Left ventricle myocardium superior (tissue), 1 donor: ENCODE results near the gene TESK2. TPM values are rescaled to one million over a fixed set of nuclear protein-coding genes. Genes with fewer than 3 reads are reported as not detected.
A peak's percentile ranks its signal among the peaks of the same experiment; 100 is the strongest.
"Not testable (repeated sequence)": the region's sequence is repeated elsewhere in the genome, so short reads cannot be mapped to it uniquely, and the experiment has no call there.

ENCODE experiments used
- ATAC-seq: fragments of 200-7000 bp; cut with Tn5 transposase; one replicate; pipeline ENCODE4 v1.9.1; 2020; ENCODE audit warnings: mild to moderate bottlenecking, moderate library complexity
- DNase-seq: peaks from one replicate; pipeline ENCODE4 v3.0.0-alpha.2; 2020
- intact Hi-C: fragments of 100-400 bp; cut with micrococcal nuclease; formaldehyde crosslinking; loops from one replicate; pipeline ENCODE4 v1.11.0; 2022
- long read RNA-seq: library from polyadenylated mRNA; unstranded; transcript quantifications from one replicate; pipeline ENCODE4 v2.0.0, GENCODE V29; 2021
- total RNA-seq: library from RNA; stranded (reverse); fragmentation: NEBNext Ultra II Directional; extraction: Animal tissue kit (Norgen Biotek cat#: 25700); gene quantifications from one replicate; pipeline ENCODE4 v1.2.1, GENCODE V29; 2021
- donor health status: DM: no; HTN: yes; CAD: no; lungs with severe emphysema.

TESK2 gene
- total RNA-seq: 1.9 TPM
- long read RNA-seq, partial matches to known transcripts: 0 of 1 reads
- long read RNA-seq, other reads (novel, unspliced or antisense): 0 of 1 reads

- DNase-seq (peak; percentile 97), ATAC-seq (peak; percentile 98)
- intact Hi-C loops: loop anchor here (5.0 to 10.0 kb wide), 2 partner anchors 129 to 476 kb away; partner anchors contain the start of genes HECTD3 and UROD
Measured at GRCh38 chr1:45490626-45491486, at the start of gene TESK2. TSS of gene TESK2 (minus strand) at chr1:45491163. CDS start at chr1:45457785, 33,378 bp downstream.

- intact Hi-C loops: no loop called here
- DNase-seq (no peak), ATAC-seq (no peak)
Measured at GRCh38 chr1:45536886-45537285, 45.9 kb upstream of the TESK2 start.

GRCh38 chr1:45535988-45536766 lies 45.2 kb upstream of the TESK2 start:
- intact Hi-C loops: no loop called here

GRCh38 chr1:45531873-45532272 lies 40.9 kb upstream of the TESK2 start:
- intact Hi-C loops: no loop called here
- no peak for ATAC-seq
- DNase-seq: no peak

More at GRCh38 chr1:45535988-45536766, 45.2 kb upstream of the TESK2 start:
- ATAC-seq (no peak), DNase-seq (no peak)

- ATAC-seq (no peak), DNase-seq (no peak)
- intact Hi-C loops: no loop called here
Measured at GRCh38 chr1:45530632-45531135, 39.7 kb upstream of the TESK2 start.

GRCh38 chr1:45526135-45526644 lies 35.2 kb upstream of the TESK2 start:
- intact Hi-C loops: no loop called here
- DNase-seq: no peak
- ATAC-seq: no peak

- ATAC-seq, intact Hi-C loops, DNase-seq: not testable (repeated sequence)
Measured at GRCh38 chr1:45523975-45524374, 33.0 kb upstream of the TESK2 start.

GRCh38 chr1:45523516-45523915 lies 32.6 kb upstream of the TESK2 start:
- intact Hi-C loops, DNase-seq, ATAC-seq: not testable (repeated sequence)

GRCh38 chr1:45522324-45523104 lies 31.6 kb upstream of the TESK2 start:
- DNase-seq (no peak), ATAC-seq (no peak)
- intact Hi-C loops: no loop called here

GRCh38 chr1:45521413-45522323 lies 30.7 kb upstream of the TESK2 start, which contains the start of gene PRDX1:
TSS of gene PRDX1 (minus strand) at chr1:45521884. CDS start at chr1:45519043, 2,841 bp downstream.
- intact Hi-C loops: no loop called here

GRCh38 chr1:45519774-45520173 lies 28.8 kb upstream of the TESK2 start:
- DNase-seq, ATAC-seq, intact Hi-C loops: not testable (repeated sequence)

More at GRCh38 chr1:45521413-45522323, 30.7 kb upstream of the TESK2 start, which contains the start of gene PRDX1:
- DNase-seq: peak; percentile 97
- ATAC-seq: peak; percentile 98

- intact Hi-C loops: no loop called here
- no peak for ATAC-seq
- no peak for DNase-seq
Measured at GRCh38 chr1:45518910-45519309, 27.9 kb upstream of the TESK2 start.

- ATAC-seq, intact Hi-C loops, DNase-seq: not testable (repeated sequence)
Measured at GRCh38 chr1:45518366-45518765, 27.4 kb upstream of the TESK2 start.

GRCh38 chr1:45516465-45516864 lies 25.5 kb upstream of the TESK2 start:
- intact Hi-C loops: no loop called here
- DNase-seq: no peak
- no peak for ATAC-seq

GRCh38 chr1:45516036-45516435 lies 25.1 kb upstream of the TESK2 start:
- intact Hi-C loops: no loop called here
- no peak for DNase-seq
- no peak for ATAC-seq

- ATAC-seq, intact Hi-C loops, DNase-seq: not testable (repeated sequence)
Measured at GRCh38 chr1:45513532-45514260, 22.7 kb upstream of the TESK2 start.

GRCh38 chr1:45512641-45513054 lies 21.7 kb upstream of the TESK2 start:
- ATAC-seq: peak; percentile 60
- peak; percentile 50 for DNase-seq
- intact Hi-C loops: no loop called here
